ENCODE results near the gene DUOXA1.

Gene DUOXA1

GRCh38 chr15:45130291-45131000 is 767 bp upstream of the DUOXA1 start:
- DNase-seq, result no peak

DNA sequence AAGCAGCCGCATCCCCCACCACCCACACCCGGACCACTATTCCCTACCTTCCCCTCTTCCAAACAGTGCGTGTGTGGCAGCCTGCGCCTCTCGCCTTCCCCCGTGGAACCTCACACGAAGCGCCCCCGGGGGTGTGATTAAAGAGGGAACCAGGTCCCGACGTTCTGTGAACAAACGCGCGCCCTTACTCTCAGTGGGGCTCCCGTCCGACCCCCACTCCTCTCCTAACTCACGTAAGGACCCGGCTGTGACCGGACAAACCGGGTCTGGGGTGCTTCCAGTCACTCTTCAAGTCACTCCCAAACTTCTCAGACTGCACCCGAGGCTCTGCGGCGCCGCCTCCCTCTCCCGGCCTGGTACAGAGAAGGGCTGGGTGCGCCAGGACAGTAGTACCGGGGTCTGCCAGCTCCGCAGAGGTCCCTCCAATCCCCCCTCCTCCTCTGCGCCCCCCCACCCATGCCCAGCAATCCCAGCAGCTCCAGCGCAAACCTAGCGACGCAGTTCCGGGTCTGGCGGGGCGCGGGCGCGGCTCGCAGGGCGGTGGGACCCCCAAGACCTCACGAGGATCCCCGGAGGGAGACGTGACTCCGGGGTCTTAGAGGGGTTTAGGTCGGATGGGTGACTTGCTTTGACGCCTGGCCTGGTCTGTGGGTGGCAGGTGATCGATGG is 574 bp downstream of the DUOXA1 start:
- no peak for DNase-seq

- peak; percentile 12 for DNase-seq
Observed at GRCh38 chr15:45126535-45127158, 3.0 kb downstream of the DUOXA1 start.

GRCh38 chr15:45123397-45123796 is 6.3 kb downstream of the DUOXA1 start:
- no peak for DNase-seq

GRCh38 chr15:45122719-45123118 is 7.0 kb downstream of the DUOXA1 start:
- no peak for DNase-seq

GRCh38 chr15:45121706-45122417 is 7.8 kb downstream of the DUOXA1 start:
- DNase-seq, result peak; percentile 86

DNA sequence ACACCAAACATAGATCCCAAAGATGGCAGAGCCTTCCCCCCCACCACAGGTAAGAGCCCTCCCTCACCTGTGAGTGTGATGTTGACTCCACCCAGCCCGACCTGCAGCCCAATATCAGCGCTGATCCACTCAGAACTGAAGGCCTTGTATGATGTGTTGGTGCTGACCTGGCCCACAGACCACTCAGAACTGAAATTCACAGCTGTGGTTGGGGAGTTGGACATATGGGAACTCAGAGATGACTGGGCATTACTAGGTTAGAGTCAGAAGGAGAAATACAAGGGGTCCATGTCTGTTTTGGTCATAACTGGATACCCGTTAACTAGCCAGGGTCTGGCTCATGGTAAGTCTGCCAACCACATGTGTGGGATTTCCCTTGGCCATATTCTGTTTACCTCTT is 8.7 kb downstream of the DUOXA1 start:
- no peak for DNase-seq

- DNase-seq, result no peak
Observed at GRCh38 chr15:45120081-45120972, 9.4 kb downstream of the DUOXA1 start.

DNA sequence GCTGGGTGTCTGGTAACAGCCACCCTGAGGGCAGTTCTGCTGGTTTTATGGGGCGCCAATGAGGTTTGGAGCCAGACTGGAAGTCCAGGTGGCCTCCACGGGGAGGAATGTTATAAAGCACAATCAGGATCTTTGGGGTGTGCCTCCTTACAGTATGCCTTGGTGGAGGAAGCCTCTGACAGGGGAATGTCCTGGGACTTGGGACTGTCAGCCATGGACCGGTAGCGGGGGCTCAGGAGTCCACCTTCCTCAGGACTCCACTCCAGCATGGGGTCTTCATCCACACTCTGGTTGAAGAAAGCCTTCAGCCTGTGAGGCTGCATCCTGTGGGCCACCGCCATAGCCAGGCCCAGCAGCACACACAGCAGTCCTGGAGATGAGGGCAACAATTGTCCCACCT is 10.7 kb downstream of the DUOXA1 start:
- DNase-seq, result no peak

DNA sequence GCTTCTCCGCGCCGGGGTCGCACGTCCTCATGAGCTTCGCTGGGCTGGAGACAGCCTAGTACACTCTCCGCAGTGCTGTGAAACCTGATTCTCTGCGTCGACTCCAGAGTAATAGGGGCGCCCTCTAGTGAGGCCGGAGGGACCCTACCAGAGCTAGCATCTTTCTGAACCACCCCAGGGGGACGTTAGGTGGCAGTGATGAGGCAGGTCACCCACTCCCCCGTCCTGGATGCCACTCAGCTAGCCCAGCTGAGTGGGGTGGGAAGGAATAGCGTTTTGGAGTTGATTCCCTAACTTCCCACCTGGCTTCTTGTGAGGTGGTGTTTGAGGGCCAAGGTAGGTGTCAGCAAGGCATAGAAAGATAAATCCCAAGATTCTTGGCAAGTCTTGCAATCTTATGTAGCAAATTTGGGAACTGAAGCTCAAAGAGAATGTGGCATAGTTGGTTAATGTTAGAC is 11.5 kb downstream of the DUOXA1 start:
- peak; percentile 87 for DNase-seq

DNA sequence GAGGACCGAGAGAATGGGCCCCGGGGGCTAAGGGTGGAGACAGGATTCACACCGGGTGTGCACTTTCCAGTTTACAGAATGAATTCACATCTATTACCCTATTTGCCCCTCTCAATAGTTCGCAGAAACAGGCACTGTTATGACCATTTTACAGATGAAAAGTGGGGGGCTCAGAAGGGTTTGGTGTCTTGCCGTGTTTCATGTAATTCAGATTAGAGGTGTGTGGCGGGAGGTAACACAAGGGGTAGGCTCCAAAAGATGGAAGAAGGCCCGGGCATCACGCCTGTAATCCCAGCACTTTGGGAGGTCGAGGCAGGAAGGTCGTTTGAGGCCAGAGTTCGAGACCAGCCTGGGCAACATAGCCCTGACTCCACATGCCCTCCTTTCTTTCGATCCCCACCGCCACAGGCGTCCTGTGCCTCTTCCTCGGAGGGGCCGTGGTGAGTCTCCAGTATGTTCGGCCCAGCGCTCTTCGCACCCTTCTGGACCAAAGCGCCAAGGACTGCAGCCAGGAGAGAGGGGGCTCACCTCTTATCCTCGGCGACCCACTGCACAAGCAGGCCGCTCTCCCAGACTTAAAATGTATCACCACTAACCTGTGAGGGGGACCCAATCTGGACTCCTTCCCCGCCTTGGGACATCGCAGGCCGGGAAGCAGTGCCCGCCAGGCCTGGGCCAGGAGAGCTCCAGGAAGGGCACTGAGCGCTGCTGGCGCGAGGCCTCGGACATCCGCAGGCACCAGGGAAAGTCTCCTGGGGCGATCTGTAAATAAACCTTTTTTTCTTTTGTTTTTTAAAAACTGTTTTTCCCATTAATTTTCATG is 12.2 kb downstream of the DUOXA1 start:
- DNase-seq, result no peak

GRCh38 chr15:45116482-45117307 is 13.0 kb downstream of the DUOXA1 start:
- DNase-seq, result no peak

- DNase-seq, result no peak
Observed at GRCh38 chr15:45116006-45116481, 13.6 kb downstream of the DUOXA1 start.

- no peak for DNase-seq
Observed at GRCh38 chr15:45115312-45115820, 14.3 kb downstream of the DUOXA1 start.

DNA sequence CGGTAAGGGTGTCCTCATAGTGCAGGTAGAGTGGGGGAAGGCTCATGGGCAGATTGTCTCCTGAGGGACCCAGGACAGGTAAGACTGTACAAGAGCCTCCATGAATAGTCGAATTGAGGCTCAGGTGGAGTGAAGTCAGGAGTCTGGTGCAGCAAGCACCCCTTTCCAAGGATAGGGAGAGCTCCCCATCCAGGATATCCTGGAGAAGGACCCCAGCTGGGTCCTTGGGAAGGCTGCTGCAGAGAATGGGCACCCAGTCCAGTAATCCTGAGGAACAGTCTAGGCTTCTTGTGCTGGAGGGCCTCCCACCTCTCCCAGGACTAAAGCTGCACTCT is 15.0 kb downstream of the DUOXA1 start:
- no peak for DNase-seq

DNA sequence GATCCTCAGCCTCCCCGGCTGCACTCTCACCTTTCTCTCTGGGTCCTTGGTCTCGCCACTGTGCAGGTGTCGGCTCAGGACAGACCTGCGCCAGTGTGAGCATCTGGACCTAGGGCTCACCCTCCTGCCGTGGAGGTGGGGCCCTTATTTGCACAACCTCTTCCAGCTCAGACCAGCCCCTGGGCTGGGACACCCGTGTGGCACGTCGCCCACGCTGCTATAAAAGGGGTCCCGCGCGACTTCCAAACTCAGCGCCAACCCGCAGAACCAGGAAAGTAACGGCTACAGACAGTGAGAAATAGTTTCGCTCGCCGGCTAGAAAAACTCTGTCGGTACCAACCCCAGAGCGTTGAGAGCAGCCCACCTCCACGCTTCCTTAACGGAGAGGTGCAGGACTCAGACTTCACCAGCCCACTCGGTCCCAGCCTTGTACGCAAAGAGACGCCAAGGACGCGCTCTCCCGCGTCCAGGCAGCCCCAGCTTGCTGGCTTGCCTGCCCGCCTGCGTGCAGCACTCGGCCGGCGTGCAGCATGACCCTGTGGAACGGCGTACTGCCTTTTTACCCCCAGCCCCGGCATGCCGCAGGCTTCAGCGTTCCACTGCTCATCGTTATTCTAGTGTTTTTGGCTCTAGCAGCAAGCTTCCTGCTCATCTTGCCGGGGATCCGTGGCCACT is 15.5 kb downstream of the DUOXA1 start, which contains the start of the genes DUOX2 and DUOXA2:
Gene DUOX2 (minus strand): TSS at position 97 of the 675 bp plus-strand sequence. CDS start 761 bp downstream, outside the sequence.
Gene DUOXA2 (plus strand): TSS at position 251 of the 675 bp plus-strand sequence. CDS start 280 bp downstream, at position 531.
- no peak for DNase-seq

DNA sequence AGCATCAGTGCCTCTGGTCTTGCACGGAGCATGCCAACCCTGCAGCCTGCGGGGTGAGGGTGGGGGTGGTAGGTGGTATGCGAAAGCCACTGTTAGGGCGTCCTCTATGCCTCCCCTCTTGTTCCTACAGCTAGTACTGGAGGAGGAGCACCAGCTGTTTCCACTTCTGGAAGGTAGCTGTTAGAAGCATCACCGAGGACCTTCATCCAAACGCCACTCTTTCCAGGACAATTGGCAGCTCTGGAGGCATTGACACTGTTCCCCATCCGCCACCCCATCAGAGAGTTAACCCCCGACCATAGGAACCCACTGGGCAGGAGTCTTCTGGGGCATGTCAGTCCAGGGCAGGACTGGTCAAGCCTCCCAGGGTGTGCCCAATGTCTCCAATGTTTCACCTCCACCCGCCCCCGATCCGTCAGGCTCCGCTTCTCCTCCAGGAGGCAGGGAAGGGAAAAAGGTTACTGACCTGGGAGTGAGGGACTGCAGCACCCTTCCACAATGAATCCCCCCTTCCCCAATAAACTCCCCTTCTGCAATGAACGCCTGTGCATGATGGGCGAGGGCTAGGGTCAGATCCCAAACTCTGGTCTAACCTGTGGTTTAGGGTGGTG is 16.2 kb downstream of the DUOXA1 start:
- DNase-seq, result no peak

DNA sequence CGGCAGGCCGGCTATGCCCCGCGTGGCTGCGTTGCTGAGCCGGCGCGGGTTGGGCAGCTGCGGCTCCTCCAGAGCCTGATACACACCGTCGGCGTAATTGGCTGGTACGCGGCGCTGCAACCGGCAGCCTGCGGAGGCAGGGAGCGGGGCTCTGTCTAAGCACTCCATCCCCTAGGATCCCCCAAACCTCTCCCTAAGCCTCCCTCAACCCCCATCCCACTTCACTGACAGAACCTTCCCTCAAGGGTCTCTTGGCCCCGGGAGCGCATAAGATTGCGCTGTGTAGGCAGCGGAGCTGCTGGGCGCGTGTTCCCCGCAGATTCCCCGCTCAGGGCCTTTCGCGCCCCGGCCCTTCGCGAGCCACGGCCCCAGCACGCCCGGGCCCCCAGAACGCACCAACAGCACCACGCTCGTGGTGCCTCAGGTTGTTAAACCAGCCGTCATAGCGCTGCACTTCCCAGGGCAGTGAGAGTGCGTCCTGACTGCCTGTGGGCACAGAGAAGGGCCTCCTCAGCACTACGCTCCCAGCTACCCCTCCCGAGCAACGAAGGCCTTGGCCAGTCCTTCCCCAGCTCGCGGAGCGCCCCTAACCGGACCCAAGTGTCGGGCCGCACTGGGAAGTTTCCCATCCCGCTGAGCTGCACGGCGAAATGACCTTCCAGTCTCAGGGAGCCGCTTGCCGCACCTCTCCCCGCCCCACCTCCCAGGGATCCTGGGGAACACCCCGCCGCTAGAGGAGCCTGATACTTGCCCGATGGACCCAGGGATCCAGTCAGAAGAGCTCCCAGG is 16.9 kb downstream of the DUOXA1 start:
- DNase-seq, result no peak
